Smooth muscle cell of trachea (primary cell): ENCODE measurements around the gene OR8D4. TPM values are rescaled to one million over a fixed set of nuclear protein-coding genes. Genes with fewer than 3 reads are reported as not detected.

Experiments
- total RNA-seq: library from RNA; depleted of rRNA; stranded (reverse); fragments of >200 nt; gene quantifications from 2 replicates; pipeline ENCODE4 v1.2.1, GENCODE V29; 2014

The OR8D4 gene
- total RNA-seq = not detected in 2 replicates

DNA sequence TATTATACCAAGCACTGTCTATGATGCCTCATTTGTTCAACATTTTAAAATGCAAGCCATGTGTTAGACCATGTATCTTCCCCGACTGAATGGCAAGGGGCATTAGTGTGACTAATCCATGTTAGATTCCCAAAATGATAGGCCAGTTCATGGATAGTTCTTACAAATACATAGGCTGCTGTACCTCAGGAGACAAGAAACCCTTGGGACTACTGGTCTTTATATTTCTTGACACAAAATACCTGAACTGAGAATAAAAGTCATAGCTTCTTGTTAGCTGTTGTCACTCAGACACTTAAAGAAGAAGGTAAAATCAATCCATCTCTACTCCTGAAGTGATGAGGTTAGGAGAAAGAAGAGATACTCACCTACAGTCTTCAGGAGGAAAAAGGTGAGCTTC lies at the start of gene OR8D4:
Gene OR8D4 (plus strand): TSS at position 301 of the 400 bp plus-strand sequence. CDS start 4,265 bp downstream, outside the sequence.

DNA sequence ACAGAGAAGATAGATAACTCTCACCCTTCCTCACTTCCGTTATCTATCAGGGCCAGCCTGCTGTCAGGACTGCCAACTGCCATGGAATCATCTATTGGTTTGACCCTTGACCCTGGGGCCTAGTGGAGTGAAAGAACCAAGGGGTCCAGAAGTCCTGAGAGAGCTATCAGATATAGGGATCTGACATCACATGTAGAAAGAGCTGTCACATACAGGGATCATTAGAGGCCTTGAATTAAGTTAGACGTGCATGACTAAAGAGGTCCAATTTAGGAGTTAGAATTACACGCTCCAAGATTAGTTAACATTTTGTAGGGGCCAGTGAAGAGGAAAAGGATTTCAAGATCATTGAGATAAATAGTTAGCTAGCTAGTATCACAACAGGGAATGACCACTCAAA lies 16.4 kb upstream of the OR8D4 start, which contains the start of gene TMEM225:
Gene TMEM225 (minus strand): TSS at position 101 of the 400 bp plus-strand sequence. CDS start 245 bp downstream, outside the sequence.

DNA sequence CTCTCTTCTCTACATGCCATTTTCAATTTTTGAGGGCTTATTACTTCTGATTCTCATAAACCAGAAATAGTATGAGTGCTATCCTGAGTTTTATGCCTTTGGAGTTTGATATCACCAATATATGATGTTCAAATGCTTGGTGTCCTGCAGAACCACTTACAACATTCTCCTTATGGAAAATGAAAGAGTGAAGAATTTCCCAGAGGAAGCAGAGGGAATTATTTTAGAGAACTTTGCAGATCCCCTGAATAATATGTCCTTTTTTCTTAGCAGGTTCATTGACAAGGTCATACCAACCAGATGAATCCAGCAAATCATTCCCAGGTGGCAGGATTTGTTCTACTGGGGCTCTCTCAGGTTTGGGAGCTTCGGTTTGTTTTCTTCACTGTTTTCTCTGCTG lies 37.4 kb downstream of the OR8D4 start, which contains the start of gene OR4D5:
Gene OR4D5 (plus strand): TSS at position 301 of the 400 bp plus-strand sequence. CDS start 0 bp downstream, at position 301.

DNA sequence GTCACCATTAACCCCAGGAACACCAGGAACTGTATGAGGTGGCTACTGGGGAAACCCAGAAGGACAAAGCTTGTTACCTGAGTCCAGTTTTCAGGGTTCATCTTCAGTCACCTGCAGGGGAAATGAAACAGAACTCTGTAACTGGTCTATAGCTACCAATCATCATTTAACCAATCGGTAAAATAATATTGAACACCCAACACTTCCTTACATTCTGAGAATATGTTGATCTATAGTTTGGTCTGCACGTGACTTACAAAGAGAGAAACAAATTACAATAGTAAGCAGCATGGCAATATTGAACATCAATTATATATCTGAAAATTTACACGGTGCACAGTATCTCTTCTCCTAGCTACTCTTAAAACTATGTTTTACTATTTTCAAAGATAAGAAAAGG lies 41.8 kb downstream of the OR8D4 start, which contains the start of gene OR6T1:
Gene OR6T1 (minus strand): TSS at position 101 of the 400 bp plus-strand sequence. CDS start 0 bp downstream, at position 101.

Other genes starting within 250 kb of the OR8D4 start
- gene SCN3B, start 247.5 kb upstream of the OR8D4 start, total RNA-seq = under 0.01 TPM in 1 of 2 replicates, not detected in the other
- gene ZNF202, start 160.5 kb upstream of the OR8D4 start, total RNA-seq = 5.1 and 5.5 TPM in 2 replicates
- not detected in 2 replicates for gene OR6X1, start 147.6 kb upstream of the OR8D4 start, total RNA-seq
- not detected in 2 replicates for gene OR6M1, start 95.8 kb upstream of the OR8D4 start, total RNA-seq
- not detected in 2 replicates for gene TMEM225, start 16.5 kb upstream of the OR8D4 start, total RNA-seq
- gene OR4D5, start 37.5 kb downstream of the OR8D4 start, total RNA-seq = not detected in 2 replicates
- not detected in 2 replicates for gene OR6T1, start 41.7 kb downstream of the OR8D4 start, total RNA-seq
- not detected in 2 replicates for gene OR10S1, start 75.6 kb downstream of the OR8D4 start, total RNA-seq
- gene OR10G6, start 93.0 kb downstream of the OR8D4 start, total RNA-seq = not detected in 2 replicates
- not detected in 2 replicates for gene OR10G4, start 110.8 kb downstream of the OR8D4 start, total RNA-seq
- not detected in 2 replicates for gene OR10G9, start 120.8 kb downstream of the OR8D4 start, total RNA-seq
- not detected in 2 replicates for gene OR10G8, start 124.6 kb downstream of the OR8D4 start, total RNA-seq
- gene OR10G7, start 139.2 kb downstream of the OR8D4 start, total RNA-seq = not detected in 2 replicates
- gene VWA5A, start 213.3 kb downstream of the OR8D4 start, total RNA-seq = 30.8 and 33.3 TPM in 2 replicates